GM06990 (cell line): ENCODE data around the gene ATPAF1.

Source experiments
- DNase-seq: peaks from one replicate; pipeline ENCODE4 v3.0.0-alpha.2; 2011; ENCODE audit not compliant: insufficient read length; ENCODE audit errors: extremely low read depth
- H3K27me3 ChIP-seq: replicated peaks from 2 replicates; pipeline ENCODE4 v1.6.0; 2011; ENCODE audit warnings: low read length; ENCODE audit not compliant: control insufficient read depth, insufficient read depth
- H3K36me3 ChIP-seq: 2 replicates; pipeline ENCODE4 v1.5.1; 2011; ENCODE audit warnings: low read length; ENCODE audit not compliant: control insufficient read depth, insufficient read depth
- H3K4me3 ChIP-seq: replicated peaks from 2 replicates; pipeline ENCODE4 v1.5.1; 2011; ENCODE audit warnings: low read depth, mild to moderate bottlenecking, control low read depth, low read length
- CTCF ChIP-seq: IDR thresholded peaks from 2 replicates; pipeline ENCODE4 v1.5.1; 2011; ENCODE audit warnings: low read length, control low read depth, mild to moderate bottlenecking, inconsistent platforms; ENCODE audit not compliant: insufficient read depth, poor library complexity, severe bottlenecking

Gene ATPAF1

GRCh38 chr1:46679789-46680573, 11.8 kb upstream of the ATPAF1 start:
- TF ChIP-seq CTCF = no peak
- no peak overlapping the region for H3K4me3 ChIP-seq
- no peaks in the 10 kb centered on the region for H3K27me3 ChIP-seq
- no peak for DNase-seq
- H3K36me3 ChIP-seq = peaks cover 13% of the 10 kb centered on the region

GRCh38 chr1:46677339-46677738, 9.2 kb upstream of the ATPAF1 start:
- no peak overlapping the region for H3K4me3 ChIP-seq
- no peaks in the 10 kb centered on the region for H3K27me3 ChIP-seq
- no peak for TF ChIP-seq CTCF
- peaks cover 10% of the 10 kb centered on the region for H3K36me3 ChIP-seq
- DNase-seq = no peak

GRCh38 chr1:46676531-46676930, 8.4 kb upstream of the ATPAF1 start:
- DNase-seq = no peak
- peaks cover 10% of the 10 kb centered on the region for H3K36me3 ChIP-seq
- no peak for TF ChIP-seq CTCF

GRCh38 chr1:46675549-46676314, 7.6 kb upstream of the ATPAF1 start:
- H3K4me3 ChIP-seq = no peak overlapping the region
- no peak for DNase-seq
- no peak for TF ChIP-seq CTCF
- peaks cover 10% of the 10 kb centered on the region for H3K36me3 ChIP-seq
- H3K27me3 ChIP-seq = no peaks in the 10 kb centered on the region

More at GRCh38 chr1:46676531-46676930, 8.4 kb upstream of the ATPAF1 start:
- H3K27me3 ChIP-seq = no peaks in the 10 kb centered on the region
- H3K4me3 ChIP-seq = no peak overlapping the region

- Histone ChIP-seq H3K27me3 (no peaks in the 10 kb centered on the region), H3K36me3 (peaks cover 10% of the 10 kb centered on the region), H3K4me3 (no peak overlapping the region)
- no peak for DNase-seq
- TF ChIP-seq CTCF = no peak
Measured at GRCh38 chr1:46673749-46674182, 5.6 kb upstream of the ATPAF1 start.
